Calu3 (cell line): ENCODE results near the gene ABCA6. TPM values are rescaled to one million over a fixed set of nuclear protein-coding genes. Genes with fewer than 3 reads are reported as not detected.

Source experiments
- BruUV-seq: library from RNA; stranded (reverse); fragments of 400-500 nt; replicated peaks from 2 replicates; lab custom pipeline; 2021; lab: Mats Ljungman, UMichigan
- CTCF ChIA-PET: fragments of 300-600 bp; sonication (Branson Sonifier 250); formaldehyde crosslinking; loops from one replicate; lab custom pipeline; 2022; ENCODE audit warnings: antibody characterized with exemption; lab: Charles Lee
- DNase-seq: peaks from one replicate; pipeline ENCODE4 v3.0.0; 2022
- H3K27ac Mint-ChIP-seq: one replicate; pipeline ENCODE4 v1.8.0; 2022; ENCODE audit warnings: mixed read lengths; ENCODE audit not compliant: unreplicated experiment
- H3K27me3 Mint-ChIP-seq: one replicate; pipeline ENCODE4 v1.8.0; 2022; ENCODE audit warnings: mixed read lengths; ENCODE audit not compliant: unreplicated experiment
- H3K36me3 Mint-ChIP-seq: one replicate; pipeline ENCODE4 v1.8.0; 2022; ENCODE audit warnings: mild to moderate bottlenecking, moderate library complexity, mixed read lengths; ENCODE audit not compliant: insufficient read depth, unreplicated experiment
- H3K4me1 Mint-ChIP-seq: one replicate; pipeline ENCODE4 v1.8.0; 2022; ENCODE audit warnings: mild to moderate bottlenecking, low read depth, mixed read lengths; ENCODE audit not compliant: unreplicated experiment
- H3K4me3 Mint-ChIP-seq: one replicate; pipeline ENCODE4 v1.8.0; 2022; ENCODE audit warnings: mild to moderate bottlenecking, low read depth, moderate library complexity, mixed read lengths; ENCODE audit not compliant: unreplicated experiment
- H3K9me3 Mint-ChIP-seq: one replicate; pipeline ENCODE4 v1.8.0; 2022; ENCODE audit warnings: low read depth, mixed read lengths; ENCODE audit not compliant: unreplicated experiment
- CTCF ChIP-seq: fragments of 200-600 bp; IDR thresholded peaks from one replicate; pipeline ENCODE4 v1.8.0; 2022; ENCODE audit warnings: antibody characterized with exemption; ENCODE audit not compliant: unreplicated experiment
- intact Hi-C: fragments of 100-400 bp; cut with micrococcal nuclease; formaldehyde crosslinking; loops from one replicate; pipeline ENCODE4 v1.10.0; 2022; ENCODE audit not compliant: unreplicated experiment
- total RNA-seq: library from RNA; stranded (reverse); gene quantifications from 2 replicates; pipeline ENCODE4 v1.2.3, GENCODE V29; 2022

Gene ABCA6
- total RNA-seq, 1 experiment from 2014 or later = not detected

- BruUV-seq = no TSS peak
- Mint-ChIP-seq H3K27me3 (no peaks in the 10 kb centered on the region), H3K36me3 (no peaks in the 10 kb centered on the region), H3K4me1 (no peaks in the 10 kb centered on the region), H3K4me3 (no peak overlapping the region), H3K27ac (no peak overlapping the region), H3K9me3 (peaks cover 3% of the 10 kb centered on the region)
- no peak for DNase-seq
- CTCF ChIA-PET = no interaction called here
- no peak for TF ChIP-seq CTCF
- intact Hi-C loops = no loop called here
Observed at GRCh38 chr17:69103557-69104233, 38.0 kb downstream of the ABCA6 start.

GRCh38 chr17:69098625-69099024, 43.1 kb downstream of the ABCA6 start:
- Mint-ChIP-seq H3K4me1 (peaks cover 2% of the 10 kb centered on the region), H3K9me3 (no peaks in the 10 kb centered on the region), H3K27me3 (no peaks in the 10 kb centered on the region), H3K36me3 (no peaks in the 10 kb centered on the region), H3K4me3 (no peak overlapping the region), H3K27ac (no peak overlapping the region)
- BruUV-seq = no TSS peak
- CTCF ChIA-PET = no interaction called here
- TF ChIP-seq CTCF = no peak
- intact Hi-C loops = no loop called here
- no peak for DNase-seq

- Mint-ChIP-seq H3K27me3 (no peaks in the 10 kb centered on the region), H3K4me3 (no peak overlapping the region), H3K4me1 (peaks cover 18% of the 10 kb centered on the region), H3K36me3 (no peaks in the 10 kb centered on the region), H3K9me3 (no peaks in the 10 kb centered on the region), H3K27ac (no peak overlapping the region)
- intact Hi-C loops = no loop called here
- DNase-seq = no peak
- no peak for TF ChIP-seq CTCF
- CTCF ChIA-PET = no interaction called here
- no TSS peak for BruUV-seq
Observed at GRCh38 chr17:69096541-69096940, 45.2 kb downstream of the ABCA6 start.

- intact Hi-C loops = loop anchor here (5.0 kb wide), 1 partner anchor 83 kb away; no protein-coding TSS in a partner anchor
- Mint-ChIP-seq H3K4me1 (peaks cover 18% of the 10 kb centered on the region), H3K4me3 (no peak overlapping the region), H3K9me3 (no peaks in the 10 kb centered on the region), H3K27ac (no peak overlapping the region), H3K27me3 (no peaks in the 10 kb centered on the region), H3K36me3 (no peaks in the 10 kb centered on the region)
- no peak for DNase-seq
- no peak for TF ChIP-seq CTCF
- CTCF ChIA-PET = interaction anchor here (1.2 kb wide), 1 partner anchor 9 kb away, joined by 4 read pairs; no protein-coding TSS in a partner anchor
- no TSS peak for BruUV-seq
Observed at GRCh38 chr17:69093995-69094394, 47.7 kb downstream of the ABCA6 start.
